Sciatic nerve (tissue), 2 donors: ENCODE data around the gene ATG2B. TPM values are rescaled to one million over a fixed set of nuclear protein-coding genes. Genes with fewer than 3 reads are reported as not detected.
A peak's percentile ranks its signal among the peaks of the same experiment; 100 is the strongest.

ENCODE experiments used
- ATAC-seq: fragments of 200-7000 bp; cut with Tn5 transposase; one replicate; pipeline ENCODE4 v1.9.1; 2020; ENCODE audit warnings: mild to moderate bottlenecking, moderate library complexity
- DNase-seq: peaks from one replicate; pipeline ENCODE4 v3.0.0-alpha.2; 2020; ENCODE audit warnings: low spot score
- intact Hi-C: fragments of 100-400 bp; cut with DNase I; formaldehyde crosslinking; loops from one replicate; pipeline ENCODE4 v1.14.2; 2022
- total RNA-seq: library from RNA; stranded (reverse); fragmentation: NEBNext Ultra II Directional; extraction: Animal tissue kit (Norgen Biotek cat#: 25700); gene quantifications from one replicate; pipeline ENCODE4 v1.2.1, GENCODE V29; 2021
- donor health status: DM: no; HTN: no; CAD: no.
- donor health status: DM: no; HTN: no; CAD: no.

ATG2B gene
- total RNA-seq, 1 donor from 2014 or later: 39.3 TPM

DNA sequence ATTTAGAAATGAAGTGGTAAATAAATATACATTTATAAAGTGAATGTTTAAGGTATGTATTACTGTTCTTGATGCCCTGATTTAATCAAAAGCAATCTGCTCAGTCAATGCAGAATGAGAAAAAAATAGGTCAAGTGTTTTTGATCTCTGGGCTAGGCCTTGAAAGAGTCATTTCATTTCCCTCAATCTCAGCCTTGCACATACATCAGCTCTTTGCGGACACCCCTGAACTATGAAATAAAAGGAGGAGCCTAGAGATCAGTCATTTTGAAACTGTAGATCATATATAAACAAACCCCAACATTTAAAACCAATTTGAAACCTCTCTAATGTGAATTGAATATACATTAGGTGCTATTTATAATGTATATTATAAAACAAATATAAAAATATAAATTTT lies 42.5 kb downstream of the ATG2B start:
- intact Hi-C loops: no loop called here
- DNase-seq: no peak
- ATAC-seq: no peak

DNA sequence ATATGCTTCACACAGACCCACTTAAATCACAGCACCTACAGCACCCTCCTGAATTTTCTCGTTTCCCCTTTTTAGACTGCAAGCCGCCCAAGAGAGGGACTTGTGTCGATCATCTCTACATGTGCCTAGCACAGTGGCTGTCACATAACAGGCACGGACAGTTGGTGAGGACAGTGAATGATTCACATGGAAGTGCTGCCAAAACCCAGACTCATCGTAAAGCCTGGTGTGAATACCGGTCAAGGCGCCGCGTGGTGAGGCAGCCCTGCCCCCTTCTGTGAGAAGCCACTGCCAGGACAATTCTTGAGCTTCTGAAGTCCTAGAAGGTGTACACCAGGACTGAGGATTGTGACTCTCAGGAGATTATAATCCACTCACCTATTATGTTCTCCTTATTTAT lies 44.3 kb downstream of the ATG2B start:
- ATAC-seq: no peak
- no peak for DNase-seq
- intact Hi-C loops: no loop called here

DNA sequence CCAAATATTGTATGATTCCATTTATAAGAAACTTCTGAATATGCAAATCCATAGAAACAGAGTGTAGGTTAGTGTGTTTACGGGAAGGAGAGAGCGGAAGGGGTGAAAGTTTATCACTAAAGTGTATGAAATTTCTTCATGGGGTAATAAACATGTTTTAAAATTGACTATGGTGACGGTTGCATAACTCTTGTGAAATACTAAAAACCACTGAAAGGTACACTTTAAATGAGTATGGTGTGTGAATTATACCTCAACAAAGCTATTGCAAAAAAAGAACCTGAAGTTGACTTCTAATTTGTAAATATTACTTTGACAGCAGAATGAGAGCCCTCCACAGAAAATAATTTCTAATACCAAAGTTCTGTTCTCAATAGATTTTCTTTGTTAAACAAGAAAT lies 47.1 kb downstream of the ATG2B start:
- DNase-seq (no peak), ATAC-seq (no peak)
- intact Hi-C loops: no loop called here

DNA sequence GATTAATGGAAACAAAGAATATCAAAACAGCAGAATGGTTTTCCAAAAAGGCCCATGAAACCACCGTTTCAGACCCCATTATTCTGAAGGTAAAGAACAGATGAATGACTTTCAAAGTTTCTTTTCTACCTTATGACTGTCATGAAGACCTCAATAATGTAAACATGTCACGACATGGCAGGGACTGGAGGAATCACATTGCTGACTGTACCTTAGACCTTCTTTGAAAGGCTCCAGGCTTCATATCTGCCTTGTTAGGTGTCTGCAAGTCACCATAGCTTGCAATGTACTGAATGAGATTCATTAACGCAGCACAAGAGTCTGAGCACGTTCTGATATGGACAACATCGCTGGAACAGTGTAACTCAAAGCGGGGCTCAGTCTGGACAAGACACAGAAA lies 52.2 kb downstream of the ATG2B start:
- intact Hi-C loops: no loop called here
- DNase-seq: no peak
- ATAC-seq: no peak

DNA sequence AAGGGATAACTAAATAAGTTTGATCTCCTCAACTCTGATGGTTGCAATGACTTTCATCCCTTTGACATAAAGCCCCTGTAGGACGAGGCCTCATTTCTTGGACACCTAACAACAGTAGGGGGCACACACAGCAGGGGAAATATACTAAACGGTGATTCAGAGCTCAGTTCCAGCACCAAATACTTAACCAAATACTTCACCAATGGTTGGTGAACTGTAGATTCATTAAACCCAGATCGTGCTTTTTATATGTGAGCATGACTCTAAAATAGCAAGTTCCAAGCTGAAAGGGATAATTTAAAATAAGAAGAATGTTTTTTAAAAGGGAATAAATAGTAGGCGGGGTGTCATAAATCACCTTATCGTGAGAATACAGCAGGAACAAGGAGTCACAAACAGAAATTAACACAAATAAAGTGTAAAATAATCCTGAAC lies 53.2 kb downstream of the ATG2B start:
- intact Hi-C loops: no loop called here

DNA sequence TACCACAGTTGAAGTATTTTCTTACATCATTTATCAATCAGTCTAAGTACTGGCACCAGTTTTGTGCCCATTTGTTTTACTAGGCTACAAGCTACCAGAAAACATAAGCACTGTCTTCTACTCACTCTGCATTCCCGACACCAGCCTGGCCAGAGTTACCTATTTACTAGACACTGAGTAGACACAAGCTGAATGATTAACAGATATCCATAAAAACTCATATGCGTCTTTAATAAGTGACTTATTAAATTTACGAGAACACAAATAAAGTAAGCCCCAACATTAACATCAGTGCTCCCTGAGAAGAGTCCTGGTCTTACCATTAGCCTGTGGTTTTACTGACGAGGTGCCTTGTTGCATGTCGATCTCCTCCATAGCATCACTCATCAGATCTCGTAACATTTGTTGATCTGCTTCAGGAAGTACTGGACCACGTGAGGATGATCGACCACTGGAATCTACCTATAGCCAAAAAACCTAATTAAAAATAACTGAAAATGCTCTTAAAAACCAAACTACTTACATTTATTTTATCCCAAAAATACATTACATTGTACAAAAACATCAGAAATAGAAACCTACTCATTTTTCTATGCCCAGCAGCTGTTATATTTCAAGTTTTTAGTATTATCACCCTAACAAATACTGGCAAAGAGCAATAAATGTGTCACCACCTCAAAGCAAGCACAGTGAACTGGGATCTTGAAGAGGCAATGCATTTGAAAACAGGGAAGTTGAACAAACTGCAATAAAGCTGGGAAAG lies 53.8 kb downstream of the ATG2B start:
- DNase-seq (no peak), ATAC-seq (no peak)
- intact Hi-C loops: no loop called here

More for the DNA sequence above, 53.2 kb downstream of the ATG2B start:
- DNase-seq: no peak
- no peak for ATAC-seq

DNA sequence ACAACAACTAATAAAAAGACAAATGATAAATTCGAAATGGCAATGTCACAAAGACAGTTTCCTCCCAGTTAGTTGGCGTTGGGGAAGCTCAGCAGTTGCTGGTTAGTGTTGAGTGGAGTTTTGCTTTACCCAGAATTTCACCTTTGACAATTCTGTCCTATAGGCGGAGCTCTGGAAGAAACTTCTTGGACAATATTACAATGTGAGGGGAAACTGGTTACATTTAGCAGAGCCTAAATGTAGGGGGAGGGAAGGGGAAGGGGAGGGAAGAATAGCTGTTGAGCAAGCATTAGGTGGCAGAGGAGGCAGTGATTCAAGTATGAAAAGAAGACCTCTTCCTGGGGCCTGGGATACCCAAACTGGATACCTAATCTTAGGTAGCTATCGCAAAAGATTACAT lies 55.7 kb downstream of the ATG2B start:
- intact Hi-C loops: no loop called here
- no peak for ATAC-seq
- DNase-seq: no peak

DNA sequence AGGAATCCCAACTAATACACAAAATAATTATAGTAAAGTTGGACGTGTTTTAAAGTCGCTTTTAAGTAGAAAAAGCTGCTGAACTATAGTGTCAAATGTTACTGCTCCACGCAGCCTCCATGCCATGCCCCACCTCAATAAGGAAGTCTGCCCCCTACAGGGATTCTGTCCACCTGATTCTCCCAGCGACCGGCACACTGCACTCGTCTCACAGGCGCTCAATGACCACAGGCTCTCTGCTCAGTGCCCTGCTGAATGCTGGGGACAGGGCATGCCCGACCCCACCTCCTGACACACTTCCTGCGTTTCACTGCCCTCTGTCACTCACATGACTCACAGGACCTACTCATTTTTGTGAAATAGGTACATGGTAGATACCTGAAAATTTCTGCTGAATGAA lies 58.2 kb downstream of the ATG2B start:
- ATAC-seq: no peak
- no peak for DNase-seq
- intact Hi-C loops: no loop called here

DNA sequence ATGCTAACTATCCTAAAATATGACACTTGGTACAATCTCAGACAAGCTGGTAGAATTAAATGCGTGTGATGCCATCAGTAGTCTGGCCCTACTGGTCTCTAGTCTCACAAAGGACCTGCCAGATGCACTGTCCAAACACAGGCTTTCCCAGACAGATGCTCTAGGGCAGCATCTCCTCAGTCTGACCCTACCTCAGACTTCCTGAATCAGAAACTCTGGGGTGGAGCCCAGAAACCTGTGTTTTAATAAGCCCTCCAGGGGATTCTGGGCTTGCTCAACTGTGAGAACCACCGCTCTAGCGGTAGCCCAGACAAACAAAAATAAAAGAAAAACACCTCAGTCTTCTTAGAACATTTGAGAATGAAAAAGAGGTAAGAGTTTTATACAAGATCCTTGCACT lies 59.2 kb downstream of the ATG2B start:
- peak; percentile 87 for ATAC-seq
- intact Hi-C loops: no loop called here
- no peak for DNase-seq

DNA sequence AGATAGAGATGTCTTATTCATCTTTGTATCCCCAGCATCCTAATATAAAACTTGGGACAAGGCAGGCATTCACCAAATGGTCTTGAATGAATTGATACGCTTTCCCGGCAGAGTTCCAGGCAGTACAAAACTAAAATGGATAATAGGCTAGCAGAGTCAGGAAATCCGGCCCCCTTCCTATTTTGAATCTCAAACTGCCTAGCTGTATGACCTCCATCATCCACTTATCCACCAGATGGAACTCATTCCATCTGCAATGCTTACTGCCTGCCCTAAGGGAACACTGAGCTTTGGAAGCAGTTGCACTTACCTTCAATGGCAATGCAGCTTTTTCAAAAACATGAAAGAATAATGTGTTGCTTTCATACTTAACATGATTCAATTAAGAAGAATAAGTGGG lies 63.7 kb downstream of the ATG2B start:
- no peak for DNase-seq
- ATAC-seq: no peak
- intact Hi-C loops: loop anchor here (5.0 kb wide), 1 partner anchor 123 kb away; no protein-coding TSS in a partner anchor

DNA sequence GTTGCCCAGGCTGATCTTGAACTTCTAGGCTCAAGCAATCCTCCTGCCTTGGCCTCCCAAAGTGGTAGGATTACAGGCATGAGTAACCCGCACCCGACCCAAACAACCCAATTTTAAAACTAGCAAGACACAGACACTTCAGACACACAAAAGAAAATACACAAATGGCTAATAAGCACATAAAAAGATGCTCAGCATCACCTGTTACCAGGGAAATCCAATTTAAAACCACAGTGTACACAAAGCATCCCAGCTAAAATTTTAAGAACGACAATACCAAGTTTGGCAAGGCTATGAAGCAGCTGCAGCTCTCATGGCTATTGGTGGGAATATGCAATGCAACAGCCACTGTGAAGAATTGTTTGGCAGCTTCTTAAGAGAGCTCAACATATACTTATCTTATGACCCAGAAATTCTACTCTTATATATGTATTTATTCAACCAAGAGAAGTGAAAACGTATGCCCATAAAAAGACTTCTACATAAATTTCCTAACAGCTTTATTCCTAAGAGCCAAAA lies 65.1 kb downstream of the ATG2B start:
- no peak for ATAC-seq
- intact Hi-C loops: loop anchor here (5.0 kb wide), 1 partner anchor 124 kb away; no protein-coding TSS in a partner anchor
- no peak for DNase-seq

DNA sequence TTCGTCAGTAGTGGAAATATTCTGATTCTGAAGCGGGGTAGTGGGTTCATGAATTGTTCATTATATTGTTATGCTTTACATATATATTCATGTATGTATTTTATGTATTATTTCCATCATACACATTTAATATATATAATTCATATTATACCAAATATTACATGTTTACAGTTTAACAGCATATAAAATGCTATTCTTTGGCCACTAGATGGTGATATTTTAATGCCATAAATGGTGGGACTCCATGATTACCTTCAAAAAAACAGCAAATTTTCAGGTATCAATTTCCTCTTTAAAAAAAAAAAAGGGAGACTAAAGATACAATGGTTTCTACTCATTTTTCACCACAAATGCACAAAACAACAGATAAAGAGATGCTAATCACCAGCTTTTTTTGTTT lies 66.1 kb downstream of the ATG2B start:
- ATAC-seq (no peak), DNase-seq (no peak)
- intact Hi-C loops: loop anchor here (5.0 kb wide), 1 partner anchor 125 kb away; no protein-coding TSS in a partner anchor

DNA sequence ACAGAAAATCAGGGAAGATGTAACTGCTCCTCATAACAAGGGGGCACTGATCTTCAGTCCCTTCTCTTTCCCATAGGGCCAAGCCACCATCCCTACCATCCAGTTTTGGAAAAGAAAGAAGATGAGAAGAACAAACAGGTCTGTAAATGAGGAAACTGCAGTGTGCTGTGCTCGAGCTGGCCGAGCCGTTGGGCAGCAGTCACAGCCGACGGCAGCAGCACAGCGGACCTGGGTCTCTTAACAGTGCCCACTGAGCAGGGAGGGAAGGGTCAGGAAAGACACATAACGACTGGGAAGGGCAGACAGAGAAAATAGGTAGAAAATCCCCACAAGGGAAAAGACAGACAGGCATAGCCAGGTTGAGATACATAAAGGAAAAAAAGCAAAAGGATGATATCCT lies 68.9 kb downstream of the ATG2B start:
- ATAC-seq (no peak), DNase-seq (no peak)
- intact Hi-C loops: no loop called here

DNA sequence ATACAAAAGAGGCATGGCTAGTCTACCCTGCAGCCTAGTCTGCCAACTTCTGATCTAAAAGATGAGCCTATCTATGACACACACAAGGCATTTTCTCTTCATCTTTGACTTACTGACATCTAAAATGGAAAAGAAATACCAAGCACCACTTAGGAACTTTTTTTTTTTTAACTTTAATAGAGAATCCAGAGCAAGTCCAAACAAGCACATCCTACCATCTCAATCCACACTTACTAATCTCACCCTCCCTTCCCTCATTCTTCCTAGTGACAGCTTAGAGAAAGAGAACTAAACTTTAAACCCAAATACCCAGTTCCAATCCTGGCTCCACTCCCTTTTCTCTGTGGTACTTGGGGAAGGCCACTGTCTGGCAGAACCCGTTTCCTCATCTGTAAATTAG lies 75.3 kb downstream of the ATG2B start:
- ATAC-seq (no peak), DNase-seq (no peak)
- intact Hi-C loops: no loop called here

DNA sequence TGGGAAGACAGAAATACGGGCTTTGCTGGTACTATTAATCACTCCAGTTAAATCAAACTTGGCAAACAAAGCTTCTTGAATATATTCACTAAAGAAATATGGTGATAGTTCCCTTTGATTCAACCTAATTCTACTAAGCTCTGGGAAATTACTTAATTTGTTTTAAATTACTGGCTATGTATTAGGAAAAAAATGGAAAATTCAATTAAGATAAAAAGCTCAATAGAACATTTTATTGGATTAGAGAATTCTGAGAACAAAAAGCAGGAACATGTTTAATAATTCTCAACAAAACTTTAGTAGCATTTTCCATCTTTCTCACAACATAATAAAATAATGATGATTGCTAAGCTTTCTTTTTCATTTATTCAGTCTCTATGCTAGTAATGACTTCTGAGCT lies 76.9 kb downstream of the ATG2B start:
- ATAC-seq (no peak), DNase-seq (no peak)
- intact Hi-C loops: no loop called here

DNA sequence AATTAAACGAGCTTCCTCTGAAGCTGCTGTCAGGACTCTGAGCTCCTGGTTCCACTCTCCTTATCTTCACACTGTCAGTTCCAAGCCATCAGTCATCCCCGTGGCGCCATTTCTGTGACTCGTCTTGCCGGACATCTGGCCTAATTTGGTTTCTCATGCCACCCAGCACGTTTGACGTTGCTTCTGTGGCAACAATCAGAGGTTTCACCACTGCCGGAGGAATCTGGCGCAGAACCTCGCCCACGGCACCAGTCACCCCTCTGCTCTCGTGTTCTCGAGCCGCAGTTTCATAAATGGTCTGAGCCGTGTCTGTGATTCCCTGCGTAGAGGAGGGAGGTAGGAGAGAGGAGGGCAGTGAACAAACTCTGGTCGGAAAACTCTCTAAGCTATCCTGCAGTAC lies 77.5 kb downstream of the ATG2B start:
- DNase-seq (no peak), ATAC-seq (no peak)
- intact Hi-C loops: no loop called here

DNA sequence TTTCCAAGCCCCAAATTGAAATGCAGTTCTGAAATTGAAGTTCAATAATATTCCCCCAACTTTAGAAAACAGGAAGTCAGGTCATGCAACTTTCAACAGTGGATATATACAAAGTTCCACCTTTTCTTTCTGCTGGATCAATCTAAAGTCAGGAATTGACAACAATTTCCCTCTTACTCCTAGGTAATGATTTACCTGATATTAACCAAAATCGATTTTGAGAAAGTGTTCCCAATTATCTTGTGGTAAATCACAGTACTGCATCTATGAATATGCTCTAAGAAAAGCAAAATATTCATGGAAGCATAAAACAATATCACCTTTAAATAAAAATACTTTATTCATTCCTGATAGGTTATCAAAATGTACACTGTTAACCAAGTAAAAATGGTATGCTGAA lies 78.7 kb downstream of the ATG2B start:
- DNase-seq (no peak), ATAC-seq (no peak)
- intact Hi-C loops: no loop called here

DNA sequence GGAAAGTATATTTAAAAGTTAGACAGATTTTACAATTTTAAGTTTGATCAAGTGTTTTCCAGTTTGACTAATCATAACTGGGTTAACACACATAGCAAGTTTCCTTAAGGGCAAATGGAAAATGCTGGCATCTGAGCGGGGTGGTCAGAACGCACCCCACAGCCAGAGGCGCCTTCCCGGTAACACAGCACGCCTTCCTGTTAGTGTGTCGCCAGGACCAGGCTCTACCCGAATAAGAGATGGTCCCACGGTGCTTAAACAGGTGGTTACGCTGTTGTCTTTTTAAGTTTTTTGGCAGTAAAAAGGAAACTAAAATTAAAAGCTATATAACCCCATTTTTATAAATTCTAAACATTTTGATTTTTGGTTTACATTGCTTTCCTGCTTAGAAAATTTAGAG lies 79.1 kb downstream of the ATG2B start:
- intact Hi-C loops: no loop called here
- ATAC-seq (no peak), DNase-seq (no peak)

DNA sequence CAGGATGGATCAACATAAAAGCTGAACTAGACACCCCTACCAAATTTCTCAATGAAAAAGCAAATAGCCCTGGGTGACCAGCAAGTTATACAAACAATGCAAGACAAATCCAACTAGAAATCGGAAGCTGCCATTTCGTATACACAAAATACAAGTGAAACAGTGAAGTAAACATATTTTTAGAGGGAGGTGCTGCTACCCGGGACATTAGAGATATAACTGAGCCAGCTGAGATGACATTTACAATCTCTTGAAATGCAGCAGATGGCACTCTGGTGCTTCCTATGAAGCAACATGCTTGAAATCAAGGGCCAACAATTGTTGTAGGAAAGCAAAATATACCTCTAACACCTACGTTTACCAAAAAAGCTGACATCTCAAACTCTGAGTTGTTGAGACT lies 81.7 kb downstream of the ATG2B start:
- ATAC-seq (no peak), DNase-seq (no peak)
- intact Hi-C loops: no loop called here

DNA sequence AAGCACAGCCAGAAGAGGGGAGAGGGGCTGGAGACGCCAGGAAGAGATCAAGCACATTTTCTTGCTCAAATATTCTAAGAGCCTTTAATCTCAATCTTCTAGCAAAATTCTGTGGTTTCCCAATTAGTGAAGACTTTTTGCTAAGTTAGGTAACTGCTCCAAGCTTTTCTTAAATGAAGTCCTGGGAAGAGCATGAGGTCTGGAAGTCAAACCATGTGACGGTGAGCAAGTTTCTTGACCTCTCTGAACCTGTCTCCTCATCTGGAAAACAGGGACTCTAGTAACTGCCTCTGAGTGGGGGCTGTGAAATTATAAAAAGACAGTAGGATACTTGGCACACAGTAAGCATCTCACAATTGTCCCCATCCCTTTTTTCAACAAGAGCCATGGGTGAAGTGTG lies 83.0 kb downstream of the ATG2B start:
- intact Hi-C loops: no loop called here
- DNase-seq (no peak), ATAC-seq (no peak)

DNA sequence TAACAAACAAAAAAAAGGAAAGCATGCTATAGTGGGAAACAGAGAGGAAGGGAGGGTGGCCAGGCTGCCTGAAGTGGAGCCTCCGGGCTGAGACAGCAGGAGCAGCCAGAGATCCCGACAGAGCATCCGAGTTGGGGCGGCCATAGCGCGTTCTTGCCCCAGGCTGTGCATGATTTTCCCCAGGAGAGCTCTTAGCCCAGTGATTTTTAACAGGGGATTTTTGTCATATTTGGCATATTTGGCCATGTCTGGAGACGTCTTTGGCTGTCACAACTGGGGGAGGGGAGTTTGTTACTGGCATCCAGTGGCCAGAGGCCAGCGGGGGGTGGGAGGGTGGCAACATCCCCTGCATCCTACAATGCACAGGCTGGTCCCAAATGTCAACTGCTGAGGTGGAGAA lies 83.6 kb downstream of the ATG2B start:
- intact Hi-C loops: loop anchor here (5.0 to 10.0 kb wide), 3 partner anchors 177 to 715 kb away; no protein-coding TSS in a partner anchor
- ATAC-seq: no peak

More for the DNA sequence above, 83.6 kb downstream of the ATG2B start:
- DNase-seq: no peak
